T-cell (primary cell): Measurements from ENCODE around the gene CPA4. TPM values are rescaled to one million over a fixed set of nuclear protein-coding genes. Genes with fewer than 3 reads are reported as not detected.

Source experiments
- ATAC-seq, 4 experiments: fragments of 200-7000 bp in 3 of 4; fragments of 150-1000 bp in 1 of 4; cut with Tn5 transposase; replicated peaks in 1 of 4; 1 replicate in 3 of 4; 2 replicates in 1 of 4; pipeline ENCODE4 v1.10.0; 2021; ENCODE audit warnings: moderate library complexity in 3 of 4, mild to moderate bottlenecking in 2 of 4, moderate number of reproducible peaks in 1 of 4
- CTCF ChIA-PET, 2 donors: fragments of 300-600 bp; sonication (Branson Sonifier 250); formaldehyde crosslinking; loops; one replicate each; lab custom pipeline; 2022; ENCODE audit warnings: antibody characterized with exemption in 2 of 2; lab: Charles Lee
- POLR2A ChIA-PET, 2 donors: fragments of 300-600 bp; sonication (Branson Sonifier 250); formaldehyde crosslinking; loops; one replicate each; lab custom pipeline; 2022; ENCODE audit warnings: antibody characterized with exemption in 2 of 2; lab: Charles Lee
- DNase-seq, 35 experiments: peaks; one replicate each; pipeline versions ENCODE4 v3.0.0 to v3.0.0-alpha.2; 2013 to 2023
- H3K27ac ChIP-seq: one replicate; pipeline ENCODE4 v1.5.1; 2013; ENCODE audit warnings: low read length
- H3K27me3 ChIP-seq, 2 experiments: replicated peaks in 1 of 2; 1 replicate in 1 of 2; 2 replicates in 1 of 2; pipeline versions ENCODE4 v1.6.1 to v1.7.0; 2013; ENCODE audit warnings: low read length in 1 of 2, mixed read lengths in 1 of 2; ENCODE audit not compliant: control insufficient read depth in 2 of 2, insufficient read depth in 2 of 2; ENCODE audit errors: extremely low read depth in 1 of 2
- H3K36me3 ChIP-seq, 2 donors: 1 replicate in 1 of 2; 2 replicates in 1 of 2; pipeline versions ENCODE4 v1.6.1 to v1.7.0; 2013; ENCODE audit warnings: low read length in 1 of 2; ENCODE audit not compliant: control insufficient read depth in 2 of 2, insufficient read depth in 1 of 2; ENCODE audit errors: extremely low read depth in 1 of 2
- H3K4me1 ChIP-seq, 2 experiments: 1 replicate in 1 of 2; 2 replicates in 1 of 2; pipeline versions ENCODE4 v1.6.1 to v1.7.0; 2013; ENCODE audit warnings: low read length in 2 of 2, mixed read lengths in 1 of 2; ENCODE audit not compliant: insufficient read depth in 2 of 2, control insufficient read depth in 1 of 2; ENCODE audit errors: extremely low read depth in 1 of 2
- H3K4me3 ChIP-seq, 2 donors: 1 replicate in 1 of 2; 2 replicates in 1 of 2; pipeline versions ENCODE4 v1.5.1 to v1.7.0; 2013; ENCODE audit warnings: mild to moderate bottlenecking in 2 of 2, low read length in 1 of 2, moderate library complexity in 1 of 2; ENCODE audit not compliant: control insufficient read depth in 1 of 2; ENCODE audit errors: extremely low read depth in 1 of 2
- H3K9me3 ChIP-seq: 2 replicates; pipeline ENCODE4 v1.7.0; 2013
- H3K27ac Mint-ChIP-seq, 2 donors: one replicate each; pipeline ENCODE4 v1.8.0; 2020 to 2021; ENCODE audit warnings: mild to moderate bottlenecking in 2 of 2, mixed read lengths in 2 of 2
- H3K27me3 Mint-ChIP-seq, 2 donors: one replicate each; pipeline ENCODE4 v1.8.0; 2021 to 2022; ENCODE audit warnings: mixed read lengths in 2 of 2
- H3K36me3 Mint-ChIP-seq: one replicate; pipeline ENCODE4 v1.8.0; 2021; ENCODE audit warnings: mixed read lengths
- H3K4me1 Mint-ChIP-seq, 3 donors: one replicate each; pipeline ENCODE4 v1.8.0; 2020 to 2022; ENCODE audit warnings: mixed read lengths in 3 of 3, mild to moderate bottlenecking in 1 of 3
- H3K4me3 Mint-ChIP-seq, 3 donors: one replicate each; pipeline ENCODE4 v1.8.0; 2020 to 2022; ENCODE audit warnings: mild to moderate bottlenecking in 3 of 3, mixed read lengths in 3 of 3, moderate library complexity in 3 of 3
- H3K9me3 Mint-ChIP-seq, 3 donors: one replicate each; pipeline ENCODE4 v1.8.0; 2020 to 2022; ENCODE audit warnings: mixed read lengths in 3 of 3
- WGBS: methylation state at CpG from one replicate; pipeline ENCODE4 v1.1.5; 2013; ENCODE audit warnings: missing lambda C conversion rate; ENCODE audit not compliant: insufficient coverage; 5-methylcytosine and 5-hydroxymethylcytosine counted together
- total RNA-seq, 35 experiments: library from RNA in 6 of 35; stranded (reverse) in 6 of 35; fragments of 120-200 nt in 1 of 35; gene quantifications; one replicate each; pipeline versions ENCODE4 v1.2.1 to v1.2.4 and lab custom pipeline; 2013 to 2026

CPA4 gene
- total RNA-seq, 5 donors from 2014 or later (not counting 1 experiment from before 2014, with no cell fraction given), result 0.23 TPM; not detected in 4

GRCh38 chr7:130349911-130350782, 57.2 kb downstream of the CPA4 start:
- no peaks in the 10 kb centered on the region for H3K36me3 ChIP-seq
- Mint-ChIP-seq H3K36me3 (no peaks in the 10 kb centered on the region), H3K27me3 (peaks cover 0 to 12% of the 10 kb centered on the region in 2 donors), H3K9me3 (no peaks in the 10 kb centered on the region), H3K27ac (no peak overlapping the region), H3K4me1 (peaks cover 5 to 11% (median 8%) of the 10 kb centered on the region in 3 donors), H3K4me3 (no peak overlapping the region)
- H3K27ac ChIP-seq, result no peak overlapping the region
- no peak for ATAC-seq
- WGBS, result 59% methylated on average over 8 of the region's 16 CpGs
- H3K4me3 ChIP-seq, result no peak overlapping the region
- peaks cover 0 to 7% of the 10 kb centered on the region in 2 experiments for H3K4me1 ChIP-seq
- peaks cover 0 to 34% of the 10 kb centered on the region in 2 experiments for H3K27me3 ChIP-seq
- POLR2A ChIA-PET, result interaction anchor here in 1 of 2 donors (0.7 kb wide), 1 partner anchor 667 kb away, joined by 4 read pairs; no protein-coding TSS in a partner anchor
- no peak for DNase-seq
- no peaks in the 10 kb centered on the region for H3K9me3 ChIP-seq
- CTCF ChIA-PET, result interaction anchor here in 1 of 2 donors (0.6 to 1.1 kb wide), 2 partner anchors 139 to 183 kb away, joined by 3 to 6 read pairs; no protein-coding TSS in a partner anchor

- DNase-seq, result no peak
- H3K36me3 ChIP-seq, result no peaks in the 10 kb centered on the region
- peaks cover 5 to 11% (median 8%) of the 10 kb centered on the region in 3 donors for H3K4me1 Mint-ChIP-seq
- WGBS, result 54% methylated on average over 14 of the region's 20 CpGs
- POLR2A ChIA-PET, result no interaction called here
- H3K36me3 Mint-ChIP-seq, result no peaks in the 10 kb centered on the region
- CTCF ChIA-PET, result no interaction called here
- peaks cover 0 to 7% of the 10 kb centered on the region in 2 experiments for H3K4me1 ChIP-seq
- H3K27ac Mint-ChIP-seq, result no peak overlapping the region
- H3K27ac ChIP-seq, result no peak overlapping the region
- H3K9me3 Mint-ChIP-seq, result no peaks in the 10 kb centered on the region
- ATAC-seq, result no peak
- peaks cover 0 to 10% of the 10 kb centered on the region in 2 donors for H3K27me3 Mint-ChIP-seq
- no peak overlapping the region for H3K4me3 ChIP-seq
- no peak overlapping the region for H3K4me3 Mint-ChIP-seq
- H3K27me3 ChIP-seq, result peaks cover 0 to 34% of the 10 kb centered on the region in 2 experiments
- no peaks in the 10 kb centered on the region for H3K9me3 ChIP-seq
Measured at GRCh38 chr7:130350945-130351790, 58.2 kb downstream of the CPA4 start.

GRCh38 chr7:130351791-130352090, 58.8 kb downstream of the CPA4 start:
- Mint-ChIP-seq H3K27ac (peak overlapping the region in 1 of 2 donors; percentile 27), H3K9me3 (no peaks in the 10 kb centered on the region), H3K27me3 (peaks cover 0 to 10% of the 10 kb centered on the region in 2 donors), H3K36me3 (no peaks in the 10 kb centered on the region), H3K4me1 (peaks cover 5 to 11% (median 8%) of the 10 kb centered on the region in 3 donors), H3K4me3 (no peak overlapping the region)
- peaks cover 0 to 30% of the 10 kb centered on the region in 2 experiments for H3K27me3 ChIP-seq
- H3K4me1 ChIP-seq, result peaks cover 0 to 7% of the 10 kb centered on the region in 2 experiments
- no peak overlapping the region for H3K27ac ChIP-seq
- H3K36me3 ChIP-seq, result no peaks in the 10 kb centered on the region
- no peaks in the 10 kb centered on the region for H3K9me3 ChIP-seq
- DNase-seq (no peak), ATAC-seq (no peak)
- CTCF ChIA-PET, result interaction anchor here in 1 of 2 donors (0.7 kb wide), 1 partner anchor 1758 kb away, joined by 4 read pairs; no protein-coding TSS in a partner anchor
- 100% methylated on average over 2 of the region's 6 CpGs for whole genome bisulfite sequencing
- POLR2A ChIA-PET, result no interaction called here
- no peak overlapping the region for H3K4me3 ChIP-seq

GRCh38 chr7:130352194-130353074, 59.5 kb downstream of the CPA4 start:
- peaks cover 5 to 11% (median 8%) of the 10 kb centered on the region in 3 donors for H3K4me1 Mint-ChIP-seq
- WGBS, result 89% methylated on average over 14 of the region's 20 CpGs
- H3K4me3 Mint-ChIP-seq, result no peak overlapping the region
- H3K27me3 Mint-ChIP-seq, result peaks cover 0 to 10% of the 10 kb centered on the region in 2 donors
- DNase-seq (no peak), ATAC-seq (no peak)
- no peak overlapping the region for H3K27ac ChIP-seq
- peaks cover 0 to 7% of the 10 kb centered on the region in 2 experiments for H3K4me1 ChIP-seq
- H3K36me3 Mint-ChIP-seq, result no peaks in the 10 kb centered on the region
- H3K27ac Mint-ChIP-seq, result peak overlapping the region in 1 of 2 donors; percentile 27
- ChIA-PET CTCF (interaction anchor here in 1 of 2 donors (0.7 kb wide), 1 partner anchor 1759 kb away, joined by 4 read pairs; no protein-coding TSS in a partner anchor), POLR2A (no interaction called here)
- no peaks in the 10 kb centered on the region for H3K9me3 ChIP-seq
- no peak overlapping the region for H3K4me3 ChIP-seq
- peaks cover 0 to 25% of the 10 kb centered on the region in 2 experiments for H3K27me3 ChIP-seq
- H3K36me3 ChIP-seq, result no peaks in the 10 kb centered on the region
- no peaks in the 10 kb centered on the region for H3K9me3 Mint-ChIP-seq

- H3K36me3 ChIP-seq, result no peaks in the 10 kb centered on the region
- H3K4me1 ChIP-seq, result peaks cover 0 to 7% of the 10 kb centered on the region in 2 experiments
- Mint-ChIP-seq H3K36me3 (no peaks in the 10 kb centered on the region), H3K27me3 (peaks cover 0 to 9% of the 10 kb centered on the region in 2 donors), H3K9me3 (no peaks in the 10 kb centered on the region), H3K4me3 (no peak overlapping the region), H3K4me1 (peaks cover 5 to 11% (median 8%) of the 10 kb centered on the region in 3 donors), H3K27ac (no peak overlapping the region)
- WGBS, result 89% methylated on average over 7 of the region's 7 CpGs
- POLR2A ChIA-PET, result no interaction called here
- no peaks in the 10 kb centered on the region for H3K9me3 ChIP-seq
- H3K4me3 ChIP-seq, result no peak overlapping the region
- peaks cover 0 to 21% of the 10 kb centered on the region in 2 experiments for H3K27me3 ChIP-seq
- CTCF ChIA-PET, result no interaction called here
- DNase-seq (no peak), ATAC-seq (no peak)
- H3K27ac ChIP-seq, result no peak overlapping the region
Measured at GRCh38 chr7:130353196-130353595, 60.2 kb downstream of the CPA4 start.
